GM18868 (cell line): Measurements from ENCODE around the gene TPD52L1.
"Not testable (repeated sequence)": the region's sequence is repeated elsewhere in the genome, so short reads cannot be mapped to it uniquely, and the experiment has no call there.

Experiments used
- ATAC-seq: cut with Tn5 transposase; IDR thresholded peaks from one replicate; pipeline ENCODE4 v1.9.1; 2021; ENCODE audit warnings: mild to moderate bottlenecking, moderate library complexity; ENCODE audit not compliant: unreplicated experiment

TPD52L1 gene

DNA sequence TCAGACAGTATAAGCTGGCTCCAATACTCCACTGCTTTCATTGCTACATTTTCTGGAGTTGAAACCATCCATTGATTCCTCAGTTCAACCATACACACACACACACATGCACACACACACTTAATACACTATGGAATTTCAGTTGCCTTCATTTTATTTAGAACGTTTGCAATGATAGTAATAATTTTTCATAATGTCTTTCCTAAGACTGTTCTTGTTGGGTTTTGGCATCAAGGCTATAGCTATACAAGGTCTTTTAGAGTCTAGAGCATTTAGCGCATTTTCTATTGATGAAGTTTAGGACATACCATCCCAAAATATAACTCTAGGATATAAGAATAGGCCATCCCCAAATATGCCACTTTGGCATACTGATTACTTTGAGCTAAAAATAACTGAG is 15.5 kb upstream of the TPD52L1 start:
- ATAC-seq = no peak

DNA sequence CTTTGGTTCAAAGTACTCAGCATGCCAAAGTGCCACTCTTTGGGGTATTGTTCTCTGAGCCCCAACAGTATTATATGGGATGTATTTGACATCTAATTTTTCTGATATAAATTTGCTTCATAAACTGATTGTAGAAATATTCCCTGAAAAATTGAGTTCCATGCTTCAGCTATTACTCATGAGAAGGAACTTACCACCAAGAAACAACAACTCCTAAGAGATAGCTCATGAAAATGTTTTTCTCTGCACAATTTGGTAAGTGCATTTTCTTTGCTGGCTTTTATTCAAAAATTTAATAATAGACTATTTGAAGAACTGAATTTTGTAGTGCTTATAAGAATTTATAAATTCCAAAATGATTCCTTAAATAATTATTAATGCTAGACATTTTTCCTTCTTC is 12.8 kb upstream of the TPD52L1 start:
- no peak for ATAC-seq

DNA sequence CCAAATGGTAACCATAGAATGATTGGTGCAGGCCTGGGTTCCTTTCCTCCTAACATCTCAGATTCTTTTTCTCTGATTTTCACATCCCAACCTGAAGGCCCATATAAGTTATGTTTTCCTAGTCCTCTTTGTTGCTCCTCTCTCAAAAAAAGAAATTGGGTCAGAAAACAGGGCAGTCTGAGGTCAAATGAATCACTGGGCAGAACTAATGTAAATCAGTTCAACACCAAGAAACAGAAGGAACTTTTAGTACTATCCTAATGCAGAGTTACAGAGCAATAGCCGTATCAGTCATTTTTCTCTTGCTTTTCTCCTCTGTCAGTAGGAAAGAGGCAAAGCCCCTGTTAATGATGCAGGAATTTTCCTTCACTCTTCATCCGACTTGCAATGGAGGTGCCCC is 11.0 kb upstream of the TPD52L1 start:
- no peak for ATAC-seq

DNA sequence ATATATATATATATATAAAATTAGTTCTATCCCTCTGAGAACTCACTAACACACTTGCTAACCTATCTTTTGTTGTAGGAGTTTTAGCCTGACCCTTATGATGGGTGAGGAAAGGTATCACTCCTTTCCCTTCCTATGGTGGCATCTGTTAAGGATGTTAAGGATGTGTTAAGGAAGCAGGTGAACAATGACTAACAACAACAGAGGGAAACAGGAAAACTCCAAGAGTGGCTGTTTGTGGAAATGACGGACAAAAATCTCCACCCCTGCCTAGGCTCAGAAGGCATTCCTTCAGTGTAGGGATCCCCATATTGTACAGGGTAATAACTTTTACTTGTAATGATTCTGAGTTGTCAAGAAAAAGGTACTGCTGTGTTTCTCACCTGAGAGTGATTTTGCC is 8.8 kb upstream of the TPD52L1 start:
- ATAC-seq = no peak

DNA sequence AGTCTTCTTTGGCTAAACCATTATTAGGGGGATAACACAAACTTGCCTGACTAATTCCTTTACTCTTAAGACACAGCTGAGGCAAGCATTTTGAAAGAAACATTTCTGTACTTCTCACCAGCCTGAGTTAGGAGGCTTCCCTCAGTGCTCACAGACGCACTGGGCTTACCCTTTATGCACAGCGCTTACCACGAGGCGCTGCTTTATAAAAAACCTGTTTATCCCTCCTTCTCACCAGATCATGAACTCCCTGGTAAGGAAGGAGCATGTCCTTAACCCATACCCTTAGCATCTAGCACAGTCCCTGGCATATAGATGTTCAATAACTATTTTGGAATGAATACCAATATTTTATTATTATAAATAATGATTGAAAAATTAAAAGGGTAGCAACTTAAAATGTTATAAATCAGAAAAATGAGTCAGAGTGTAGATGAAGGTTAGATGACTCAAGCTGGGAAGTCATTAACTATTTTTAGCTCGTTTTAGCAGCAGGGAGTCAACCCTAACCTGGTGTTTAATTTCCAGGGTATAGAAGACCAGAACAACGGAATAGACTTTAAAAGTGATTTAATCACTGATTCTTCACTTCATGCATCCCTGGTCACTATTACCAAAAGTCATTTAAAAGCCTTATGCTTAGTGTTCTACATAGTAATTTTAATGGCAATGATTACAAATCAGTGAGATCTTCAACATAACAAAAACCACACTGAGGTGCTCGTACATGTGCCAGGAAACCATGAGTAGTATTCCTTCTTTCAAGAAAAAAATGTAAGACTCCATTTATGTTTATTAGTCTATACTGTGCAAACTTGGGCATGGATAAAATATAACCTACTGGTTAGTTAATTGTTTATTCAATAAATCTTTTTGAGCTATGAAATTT is 4.1 kb upstream of the TPD52L1 start:
- no peak for ATAC-seq

DNA sequence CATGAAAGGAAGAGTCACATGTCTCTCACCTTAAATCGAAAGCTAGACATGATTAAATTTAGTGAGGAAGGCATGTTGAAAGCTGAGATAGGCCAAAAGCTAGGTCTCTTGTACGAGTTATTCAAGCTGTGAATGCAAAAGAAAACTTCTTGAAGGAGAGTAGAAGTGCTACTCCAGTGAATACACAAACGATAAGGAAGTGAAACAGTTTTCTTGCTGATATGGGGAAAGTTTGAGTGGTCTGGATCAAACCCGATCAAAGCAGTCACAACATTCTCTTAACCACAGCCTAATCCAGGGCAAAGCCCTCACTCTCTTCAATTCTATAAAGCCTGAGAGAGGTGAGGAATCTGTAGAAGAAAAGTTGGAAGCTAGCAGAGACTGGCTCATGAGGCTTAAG is 1.9 kb upstream of the TPD52L1 start:
- peak; percentile 32 for ATAC-seq

DNA sequence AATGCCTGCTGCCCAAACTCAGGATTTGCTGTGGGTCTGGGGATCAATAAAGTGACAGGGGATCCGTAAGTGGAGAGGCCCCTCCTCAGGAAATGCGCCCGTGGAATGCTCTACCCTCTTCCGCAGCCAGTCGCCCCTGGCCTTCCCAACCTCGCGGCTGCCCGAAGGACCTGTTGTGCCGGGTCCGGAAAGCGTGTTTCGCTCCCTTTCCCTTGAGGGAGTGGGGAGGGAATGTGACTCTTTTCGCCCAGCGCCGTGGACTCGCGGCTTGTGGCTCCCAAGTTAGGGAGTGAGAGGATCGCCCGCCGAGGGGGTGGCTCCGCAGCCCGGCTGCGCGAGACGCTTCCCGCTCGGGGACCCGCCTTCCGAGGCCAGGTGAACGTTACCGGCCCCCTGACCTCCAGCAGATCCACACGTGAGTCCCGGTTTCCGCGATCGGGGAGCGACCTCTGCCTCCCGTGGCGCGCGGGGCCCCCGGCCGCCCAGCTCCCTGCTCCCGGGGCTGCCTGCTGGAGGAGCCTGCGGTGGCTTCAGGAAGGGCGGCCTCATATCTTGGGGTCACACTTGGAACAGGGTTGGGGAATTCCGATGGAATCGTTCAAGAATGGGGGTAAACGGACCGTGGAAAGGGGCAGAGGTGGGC is 666 bp downstream of the TPD52L1 start:
- peak; percentile 3 for ATAC-seq

DNA sequence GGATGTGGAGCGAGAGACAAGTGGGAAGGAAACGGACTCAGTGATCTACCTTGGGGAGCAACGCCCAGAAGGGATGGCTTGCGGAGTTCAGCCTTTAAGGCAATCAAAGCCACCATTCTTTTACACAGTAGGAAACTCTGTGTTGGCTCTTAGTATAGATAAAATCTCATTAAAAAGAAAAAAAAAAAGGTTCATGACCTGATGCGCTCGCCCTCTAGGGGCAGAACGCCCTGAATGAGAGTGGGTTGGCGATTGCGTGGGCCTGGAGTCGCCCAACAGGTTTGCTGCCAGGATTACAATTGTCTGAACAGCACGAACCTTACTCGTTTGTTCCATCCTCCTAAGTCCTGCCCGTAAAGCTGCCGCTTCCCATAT is 1.2 kb downstream of the TPD52L1 start:
- no peak for ATAC-seq

DNA sequence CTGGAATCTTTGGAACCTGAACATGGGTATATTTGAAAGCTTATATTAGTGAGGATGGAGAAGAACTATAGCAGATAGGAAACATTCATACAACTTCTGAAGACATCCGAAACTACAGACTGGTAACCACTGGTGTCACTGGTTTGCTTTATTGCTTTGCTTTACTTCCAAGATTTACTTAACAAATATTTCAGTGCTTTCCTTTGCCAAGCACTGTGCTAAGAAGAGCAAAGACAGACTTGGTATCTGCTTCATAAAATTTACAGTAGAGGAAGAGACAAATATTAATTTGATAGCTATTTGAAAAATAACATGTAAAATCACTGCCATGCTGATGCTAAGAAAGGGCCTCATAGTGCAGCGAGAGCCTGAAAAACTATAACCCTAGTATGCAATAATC is 1.8 kb downstream of the TPD52L1 start:
- ATAC-seq = no peak

DNA sequence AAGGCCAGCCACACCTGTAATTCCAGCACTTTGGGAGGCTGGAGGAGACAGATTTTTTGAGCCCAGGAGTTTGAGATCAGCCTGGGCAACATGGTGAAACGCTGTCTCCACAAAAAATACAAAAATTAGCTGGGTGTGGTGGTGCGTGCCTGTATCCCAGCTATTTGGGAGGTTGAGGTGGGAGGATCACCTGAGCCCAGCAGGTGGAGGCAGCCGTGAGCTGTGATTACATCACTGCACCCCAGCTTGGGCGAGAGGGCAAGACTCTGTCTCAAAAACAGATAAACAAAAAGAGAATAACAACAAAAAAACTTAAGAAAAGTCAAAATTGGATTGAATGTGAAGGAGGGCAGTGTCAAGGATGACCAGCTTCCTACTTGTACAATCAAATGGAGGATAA is 2.9 kb downstream of the TPD52L1 start:
- no peak for ATAC-seq

DNA sequence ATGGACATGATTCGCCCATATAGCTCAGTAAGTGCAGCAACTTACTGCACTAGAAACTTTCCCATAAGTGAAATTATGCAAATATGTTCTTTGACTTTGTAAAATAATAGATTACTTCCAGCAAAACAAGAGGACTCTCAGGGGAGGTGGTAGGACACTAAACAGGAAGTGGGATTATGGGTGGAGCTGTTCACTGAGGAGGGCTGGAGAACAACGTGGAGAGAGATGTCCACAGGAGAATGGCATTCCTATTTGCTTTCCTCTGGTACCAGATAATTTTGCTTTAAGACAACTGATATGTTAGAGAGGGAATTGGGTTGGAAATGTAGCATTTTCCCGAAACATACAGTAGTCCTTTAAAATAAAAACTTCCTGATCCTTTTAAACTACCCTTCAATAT is 3.7 kb downstream of the TPD52L1 start:
- no peak for ATAC-seq

DNA sequence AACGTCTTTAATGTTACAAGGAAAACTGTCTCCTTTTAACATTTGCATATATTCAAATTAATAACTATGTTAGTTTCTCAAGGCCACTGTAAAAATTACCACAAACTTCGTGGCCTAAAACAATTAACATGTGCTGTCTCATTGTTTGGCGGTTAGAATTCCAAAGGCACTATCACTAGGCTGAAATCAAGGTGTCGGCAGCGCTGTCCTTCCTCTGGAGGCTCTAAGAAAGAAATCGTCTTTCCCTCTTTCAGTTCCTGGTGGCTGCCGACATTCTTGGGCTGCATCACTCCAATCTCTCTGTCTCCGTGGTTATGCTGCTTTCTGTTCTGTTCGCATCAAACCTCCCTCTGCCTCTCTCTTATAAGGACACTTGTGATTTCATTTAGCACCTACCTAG is 4.2 kb downstream of the TPD52L1 start:
- no peak for ATAC-seq

DNA sequence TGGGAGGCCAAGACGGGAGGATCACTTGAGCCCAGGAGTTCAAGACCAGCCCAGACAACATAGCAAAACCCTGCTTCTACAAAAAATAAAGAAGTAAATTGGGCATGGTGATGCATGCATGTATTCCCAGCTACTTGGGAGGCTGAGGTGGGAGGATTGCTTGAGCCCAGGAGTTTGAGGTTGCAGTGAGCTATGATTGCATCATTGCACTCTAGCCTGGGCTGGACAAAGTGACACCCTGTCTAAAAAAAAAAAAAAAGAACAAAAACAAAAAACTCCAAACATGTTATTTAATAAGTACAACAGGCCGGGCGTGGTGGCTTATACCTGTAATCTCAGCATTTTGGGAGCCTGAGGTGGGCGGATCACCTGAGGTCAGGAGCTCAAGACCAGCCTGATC is 9.8 kb downstream of the TPD52L1 start:
- not testable (repeated sequence) for ATAC-seq

DNA sequence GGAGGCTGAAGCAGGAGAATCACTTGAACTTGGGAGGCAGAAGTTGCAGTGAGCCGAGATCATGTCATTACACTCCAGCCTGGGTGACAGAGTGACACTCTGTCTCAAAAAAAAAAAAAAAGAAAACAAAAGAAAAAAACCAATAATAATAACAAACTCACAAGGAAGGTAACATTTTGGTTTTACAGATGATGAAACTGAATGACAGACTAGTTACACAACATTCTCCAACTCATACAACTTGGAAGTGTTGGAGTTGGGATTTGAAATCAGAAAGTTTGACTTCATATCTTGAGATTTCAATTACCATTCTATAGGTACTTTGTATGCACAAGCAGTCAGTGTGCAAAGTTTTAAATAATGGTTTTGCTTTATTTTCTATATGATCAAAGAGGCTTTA is 10.2 kb downstream of the TPD52L1 start:
- ATAC-seq = no peak

DNA sequence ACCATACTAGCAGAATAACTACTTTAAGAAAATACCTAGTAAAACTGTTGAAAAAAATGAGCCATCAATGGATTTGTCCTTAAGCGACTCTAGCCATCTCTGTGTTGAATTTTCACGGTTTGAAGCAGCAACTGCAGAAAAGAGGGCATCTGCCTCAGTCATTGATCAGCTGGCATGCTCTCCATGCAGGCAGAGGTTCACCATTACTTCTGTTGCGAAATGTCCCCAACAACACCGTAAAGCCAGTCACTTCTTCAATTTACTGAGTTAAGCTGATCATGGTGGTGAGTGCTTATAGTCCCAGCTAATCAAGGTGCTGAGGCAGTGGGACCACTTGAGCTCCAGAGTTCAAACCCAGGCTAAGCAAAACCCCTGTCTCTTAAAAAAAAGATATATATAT is 11.1 kb downstream of the TPD52L1 start:
- no peak for ATAC-seq

DNA sequence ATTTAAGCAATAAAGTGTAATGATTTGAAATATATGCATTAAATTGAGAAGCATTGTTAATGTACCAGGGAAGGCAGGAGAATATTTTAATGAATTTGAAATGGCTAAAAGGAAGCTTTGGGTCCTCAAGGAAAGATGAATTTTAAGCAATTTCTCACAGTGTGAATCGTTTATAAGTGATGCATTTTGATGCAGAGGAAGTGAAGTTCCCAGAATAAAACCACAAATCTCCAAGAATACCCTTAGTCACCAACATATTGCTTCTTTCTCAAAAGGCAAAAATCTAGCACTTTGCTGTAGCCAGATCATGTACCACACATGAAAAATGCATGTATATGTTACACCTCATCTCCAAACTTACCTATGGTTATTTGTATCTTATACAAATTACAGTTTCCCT is 11.7 kb downstream of the TPD52L1 start:
- no peak for ATAC-seq

DNA sequence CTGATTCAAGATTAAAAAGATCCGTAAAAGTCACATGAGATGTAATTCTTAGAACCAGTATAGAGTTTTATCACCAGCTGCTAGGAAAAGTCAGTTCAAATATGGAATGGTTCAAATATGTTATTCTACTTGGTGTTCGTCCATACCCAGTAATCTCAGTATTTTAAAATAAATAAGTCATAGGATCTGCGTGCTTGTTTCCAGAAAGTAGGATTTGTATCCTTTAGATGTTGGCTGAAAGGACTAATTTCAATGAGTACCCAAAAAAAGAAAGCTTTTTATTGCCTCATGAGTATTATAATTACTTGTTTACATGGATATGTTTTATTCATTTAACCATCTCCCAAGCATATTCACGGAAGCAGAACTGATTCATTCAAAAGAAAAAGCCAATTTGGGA is 12.2 kb downstream of the TPD52L1 start:
- no peak for ATAC-seq

DNA sequence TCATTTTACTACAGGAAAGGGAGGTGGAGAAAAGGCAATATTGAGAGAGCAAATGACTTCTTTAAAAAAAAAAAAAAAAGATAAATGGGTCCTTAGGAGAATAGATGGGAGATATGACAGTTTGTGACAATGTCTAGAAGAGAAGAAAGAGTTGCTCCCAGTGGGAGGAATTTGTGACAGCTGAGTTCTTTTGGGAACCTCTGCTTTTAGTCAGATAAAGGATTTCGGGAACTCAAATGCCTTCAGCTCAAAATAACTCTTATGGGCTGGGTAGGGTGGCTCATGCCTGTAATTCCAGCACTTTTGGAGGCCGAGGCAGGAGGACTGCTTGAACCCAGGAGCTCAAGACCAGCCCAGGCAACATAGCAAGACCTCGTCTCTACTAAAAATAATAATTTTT is 13.1 kb downstream of the TPD52L1 start:
- ATAC-seq = no peak

DNA sequence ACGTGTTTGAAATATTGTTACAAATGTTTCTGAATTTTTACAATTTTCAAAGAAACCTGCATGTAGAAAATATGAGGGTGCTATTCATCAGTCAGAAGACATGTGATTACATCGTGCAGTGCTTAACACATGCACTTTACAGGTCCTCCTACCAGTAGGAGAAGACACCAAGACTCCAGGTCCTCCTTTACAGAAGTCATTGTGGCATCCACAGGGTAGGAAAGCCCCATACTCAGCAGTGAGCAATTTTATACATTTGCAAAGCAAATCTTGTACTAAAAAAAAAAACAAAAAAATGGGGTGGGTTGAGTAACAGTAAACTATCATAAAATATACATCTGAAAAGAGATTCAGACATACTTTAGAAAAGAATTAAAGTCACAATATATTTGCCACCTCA is 14.0 kb downstream of the TPD52L1 start:
- ATAC-seq = no peak

DNA sequence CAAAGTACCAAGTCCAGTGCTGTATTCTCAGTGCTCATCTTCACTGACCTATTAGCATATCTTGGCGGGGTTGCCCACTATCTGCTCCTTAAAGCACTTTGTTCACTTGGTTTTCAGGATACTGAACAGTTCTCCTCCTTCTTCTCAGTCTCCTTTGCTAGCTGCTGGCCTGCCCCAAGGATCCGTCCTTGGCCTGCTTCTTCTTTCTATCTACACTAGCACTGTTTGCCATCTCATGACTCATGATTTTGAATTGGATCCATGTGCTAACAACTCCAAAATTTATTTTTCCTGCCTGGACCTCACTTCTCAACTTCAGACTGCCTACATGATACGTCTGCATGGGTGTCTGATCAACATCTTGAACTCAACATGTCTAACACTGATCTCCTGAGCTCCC is 15.5 kb downstream of the TPD52L1 start:
- no peak for ATAC-seq

DNA sequence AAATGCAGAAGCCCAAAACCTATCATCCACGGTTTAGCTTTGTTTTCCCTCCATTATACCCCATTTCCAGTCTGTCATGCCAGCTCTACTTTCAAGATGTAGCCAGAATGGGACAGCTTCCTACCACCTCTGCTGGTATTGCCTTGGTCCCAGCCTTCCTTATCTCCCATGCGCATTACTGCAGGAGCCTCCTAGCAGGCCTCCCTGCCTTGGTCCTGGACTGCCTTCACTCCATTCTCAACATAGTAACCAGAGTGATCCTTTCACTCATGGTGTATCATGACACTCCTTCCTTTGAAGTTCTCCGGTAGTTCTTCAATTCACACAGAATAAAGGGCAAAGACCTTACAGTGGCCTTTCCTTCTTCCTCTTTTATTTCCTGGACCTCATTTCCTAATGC is 15.9 kb downstream of the TPD52L1 start:
- ATAC-seq = no peak

DNA sequence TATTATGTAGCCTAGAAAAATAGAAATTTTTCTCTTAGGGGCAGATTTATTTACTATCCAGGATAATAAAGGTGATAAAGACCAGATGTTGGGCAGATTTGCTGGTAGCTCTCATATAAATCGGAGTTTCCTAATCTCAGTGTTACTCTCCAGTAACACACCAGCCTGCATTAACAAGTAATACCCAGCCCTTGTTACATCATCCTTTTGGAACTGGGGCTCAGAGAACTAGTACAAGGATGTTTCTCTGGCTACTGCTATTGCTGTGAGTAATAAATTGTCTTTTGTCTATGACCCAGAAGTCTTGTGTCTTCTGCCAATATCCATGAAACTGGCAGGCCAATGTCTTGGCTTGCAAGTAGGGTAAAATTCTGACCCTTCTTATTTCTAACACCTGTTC is 16.8 kb downstream of the TPD52L1 start:
- no peak for ATAC-seq
